ENCODE data around the gene ARMCX2.

GRCh38 chrX:101691835-101692234 is 32.2 kb upstream of the ARMCX2 start:
- TF ChIP-seq TSHZ2 (CRISPR knock-in tag; IDR thresholded peaks at IDR 0.05), result no peak
- TF ChIP-seq ZFP3 (CRISPR knock-in tag; IDR thresholded peaks at IDR 0.05), result no peak
- no peak for TF ChIP-seq BACH2 (CRISPR knock-in tag; IDR thresholded peaks at IDR 0.05; ENCODE audit: borderline replicate concordance)
- no peak for TF ChIP-seq ARNTL (CRISPR knock-in tag; IDR thresholded peaks at IDR 0.05; ENCODE audit: borderline replicate concordance, low read depth)
- no peak for TF ChIP-seq OSR1 (CRISPR knock-in tag; IDR thresholded peaks at IDR 0.05)
- TF ChIP-seq CSDC2 (CRISPR knock-in tag; IDR thresholded peaks at IDR 0.05), result no peak
- no peak for TF ChIP-seq POU6F1 (CRISPR knock-in tag; IDR thresholded peaks at IDR 0.05; ENCODE audit: borderline replicate concordance, low read depth)
- no peak for TF ChIP-seq ZNF70 (CRISPR knock-in tag; IDR thresholded peaks at IDR 0.05)

Data from SK-N-SH treated with all-trans-retinoic acid at 6 μM for 48 hours (cell line).